H1 (cell line): ENCODE measurements around the gene ADGRG1. TPM values are rescaled to one million over a fixed set of nuclear protein-coding genes. Genes with fewer than 3 reads are reported as not detected.

Experiments used
- CTCF ChIA-PET: fragments of 300-600 bp; sonication (Branson Sonifier 250); formaldehyde crosslinking; loops from one replicate; lab custom pipeline; 2021; ENCODE audit not compliant: partially characterized antibody; lab: Charles Lee
- POLR2A ChIA-PET: fragments of 300-600 bp; sonication (Branson Sonifier 250); formaldehyde crosslinking; loops from one replicate; lab custom pipeline; 2021; ENCODE audit warnings: inconsistent platforms; ENCODE audit not compliant: partially characterized antibody; lab: Charles Lee
- DNase-seq, 2 experiments: peaks; one replicate each; pipeline versions ENCODE4 v3.0.0 to v3.0.0-alpha.2; 2010 to 2022; ENCODE audit warnings: low spot score in 2 of 2, low read depth in 1 of 2, mixed read lengths in 1 of 2
- FAIRE-seq: peaks from 2 replicates; lab custom pipeline; 2011; peaks lifted over from hg19 to GRCh38; lab: Jason Lieb, UNC
- H2AFZ ChIP-seq: 2 replicates; pipeline ENCODE4 v1.8.1; 2012; ENCODE audit warnings: low read length, inconsistent platforms
- H2AK5ac ChIP-seq: 2 replicates; pipeline ENCODE4 v1.6.1; 2013; ENCODE audit warnings: low read depth, low read length
- H2BK120ac ChIP-seq: replicated peaks from 2 replicates; pipeline ENCODE3; 2013; ENCODE audit warnings: low read depth, low read length, inconsistent platforms
- H2BK12ac ChIP-seq: 2 replicates; pipeline ENCODE4 v1.6.1; 2013; ENCODE audit warnings: low read depth, low read length
- H2BK15ac ChIP-seq: 2 replicates; pipeline ENCODE4 v1.6.1; 2013; ENCODE audit warnings: low read length
- H2BK20ac ChIP-seq: 2 replicates; pipeline ENCODE4 v1.6.1; 2013; ENCODE audit warnings: low read length
- H2BK5ac ChIP-seq: 2 replicates; pipeline ENCODE4 v1.6.1; 2013; ENCODE audit warnings: low read depth, low read length
- H3K14ac ChIP-seq: 2 replicates; pipeline ENCODE4 v1.6.1; 2013; ENCODE audit warnings: inconsistent platforms; ENCODE audit not compliant: insufficient read length
- H3K18ac ChIP-seq: 2 replicates; pipeline ENCODE4 v1.6.1; 2013; ENCODE audit warnings: low read length; ENCODE audit errors: extremely low read depth
- H3K23ac ChIP-seq: 2 replicates; pipeline ENCODE4 v1.6.1; 2013; ENCODE audit warnings: inconsistent platforms; ENCODE audit not compliant: insufficient read length
- H3K23me2 ChIP-seq: 2 replicates; pipeline ENCODE4 v1.6.1; 2013; ENCODE audit warnings: low read depth, low read length
- H3K27ac ChIP-seq: 2 replicates; pipeline ENCODE4 v1.6.1; 2011; ENCODE audit warnings: low read depth, low read length, inconsistent platforms
- H3K27me3 ChIP-seq, 4 experiments: replicated peaks in 1 of 4; 1 replicate in 1 of 4; 2 replicates in 3 of 4; pipeline versions ENCODE4 v1.6.1 to v1.8.1; 2011 to 2013; ENCODE audit warnings: low read length in 3 of 4, mild to moderate bottlenecking in 3 of 4, inconsistent platforms in 2 of 4, mixed read lengths in 2 of 4, moderate library complexity in 1 of 4; ENCODE audit not compliant: control insufficient read depth in 3 of 4, insufficient read depth in 3 of 4; ENCODE audit errors: extremely low read depth in 1 of 4
- H3K36me3 ChIP-seq, 4 experiments: 2 replicates each; pipeline versions ENCODE4 v1.6.1 to v1.8.1; 2011 to 2013; ENCODE audit warnings: mild to moderate bottlenecking in 4 of 4, low read length in 3 of 4, moderate library complexity in 2 of 4, control low read depth in 1 of 4, inconsistent platforms in 1 of 4; ENCODE audit not compliant: insufficient read depth in 4 of 4, control insufficient read depth in 2 of 4
- H3K4ac ChIP-seq: replicated peaks from 2 replicates; pipeline ENCODE3; 2013; ENCODE audit warnings: low read length, low read depth, mixed read lengths, inconsistent platforms; ENCODE audit not compliant: insufficient read length
- H3K4me1 ChIP-seq, 4 experiments: replicated peaks in 1 of 4; 1 replicate in 1 of 4; 2 replicates in 3 of 4; pipeline versions ENCODE4 v1.6.1 to v1.8.1; 2011 to 2013; ENCODE audit warnings: low read length in 3 of 4, inconsistent platforms in 2 of 4, mixed read lengths in 1 of 4; ENCODE audit not compliant: insufficient read depth in 4 of 4, control insufficient read depth in 3 of 4
- H3K4me2 ChIP-seq, 2 experiments: 2 replicates each; pipeline versions ENCODE4 v1.6.1 to v1.8.1; 2011 to 2013; ENCODE audit warnings: low read depth in 2 of 2, low read length in 2 of 2, control low read depth in 1 of 2, inconsistent platforms in 1 of 2, mild to moderate bottlenecking in 1 of 2; ENCODE audit not compliant: insufficient read depth in 1 of 2
- H3K4me3 ChIP-seq, 4 experiments: fragments of 200-600, 300-600 bp in 1 of 4; sonication (generic), shearing (Covaris generic), sonication (Bioruptor Twin) in 1 of 4; 2 replicates each; pipeline versions ENCODE4 v1.5.1 to v1.8.1; 2011 to 2016; ENCODE audit warnings: low read length in 4 of 4, low read depth in 3 of 4, control low read depth in 2 of 4, inconsistent platforms in 2 of 4, mild to moderate bottlenecking in 2 of 4, mixed read lengths in 1 of 4, moderate library complexity in 1 of 4; ENCODE audit not compliant: insufficient read depth in 2 of 4; ENCODE audit errors: extremely low read depth in 1 of 4
- H3K56ac ChIP-seq: replicated peaks from 2 replicates; pipeline ENCODE3; 2013; ENCODE audit warnings: low read depth, mild to moderate bottlenecking, mixed read lengths, low read length, inconsistent platforms; ENCODE audit not compliant: insufficient read length
- H3K79me1 ChIP-seq: 2 replicates; pipeline ENCODE4 v1.6.1; 2013; ENCODE audit warnings: low read depth, low read length, control low read depth
- H3K79me2 ChIP-seq, 2 experiments: 2 replicates each; pipeline versions ENCODE4 v1.6.1 to v1.8.1; 2012 to 2013; ENCODE audit warnings: low read length in 2 of 2, mild to moderate bottlenecking in 2 of 2, inconsistent platforms in 1 of 2; ENCODE audit not compliant: insufficient read depth in 2 of 2, control insufficient read depth in 1 of 2
- H3K9ac ChIP-seq, 4 experiments: replicated peaks in 1 of 4; 1 replicate in 1 of 4; 2 replicates in 3 of 4; pipeline versions ENCODE4 v1.6.1 to v1.8.1; 2011 to 2013; ENCODE audit warnings: low read depth in 3 of 4, low read length in 3 of 4, control low read depth in 2 of 4, mild to moderate bottlenecking in 2 of 4, moderate library complexity in 2 of 4, inconsistent platforms in 1 of 4; ENCODE audit errors: extremely low read depth in 1 of 4
- H3K9me3 ChIP-seq, 2 experiments: 2 replicates each; pipeline versions ENCODE4 v1.6.1 to v1.8.1; 2012 to 2013; ENCODE audit warnings: mild to moderate bottlenecking in 2 of 2, moderate library complexity in 2 of 2, control low read depth in 1 of 2, inconsistent platforms in 1 of 2, low read depth in 1 of 2, low read length in 1 of 2, mixed read lengths in 1 of 2; ENCODE audit not compliant: insufficient read depth in 2 of 2
- H4K20me1 ChIP-seq, 2 experiments: replicated peaks in 1 of 2; 2 replicates each; pipeline versions ENCODE3 to v1.8.1; 2011 to 2013; ENCODE audit warnings: inconsistent platforms in 2 of 2, low read length in 2 of 2, mild to moderate bottlenecking in 1 of 2; ENCODE audit not compliant: insufficient read depth in 2 of 2, control insufficient read depth in 1 of 2
- H4K5ac ChIP-seq: 2 replicates; pipeline ENCODE4 v1.6.1; 2013; ENCODE audit warnings: low read length, low read depth, mixed read lengths, inconsistent platforms; ENCODE audit not compliant: insufficient read length
- H4K8ac ChIP-seq: 2 replicates; pipeline ENCODE4 v1.8.0; 2013; ENCODE audit warnings: mild to moderate bottlenecking, moderate library complexity, low read length, inconsistent platforms; ENCODE audit not compliant: insufficient read depth; ENCODE audit errors: extremely low read depth
- H4K91ac ChIP-seq: replicated peaks from 2 replicates; pipeline ENCODE3; 2013; ENCODE audit warnings: low read length, mixed read lengths, inconsistent platforms; ENCODE audit not compliant: insufficient read length
- BCL11A ChIP-seq, 2 experiments: IDR thresholded peaks; one replicate each; pipeline ENCODE4 v1.6.1; 2011; ENCODE audit warnings: low read depth in 2 of 2, low read length in 2 of 2, mild to moderate bottlenecking in 2 of 2
- CEBPB ChIP-seq: IDR thresholded peaks from 2 replicates; pipeline ENCODE4 v1.6.1; 2012; ENCODE audit warnings: low read depth, low read length
- CHD1 ChIP-seq: IDR thresholded peaks from 2 replicates; pipeline ENCODE4 v1.6.1; 2012; ENCODE audit warnings: low read depth, low read length, improper control_type of control experiment
- CTBP2 ChIP-seq: IDR thresholded peaks from 2 replicates; pipeline ENCODE4 v1.7.0; 2011; ENCODE audit warnings: borderline replicate concordance, mild to moderate bottlenecking, moderate library complexity, mixed read lengths, low read length; ENCODE audit not compliant: insufficient read depth, insufficient read length
- EGR1 ChIP-seq: IDR thresholded peaks from 2 replicates; pipeline ENCODE4 v1.6.1; 2011; ENCODE audit warnings: low read depth, low read length, borderline replicate concordance
- EZH2 ChIP-seq: fragments of 200-600 bp; sonication (generic); IDR thresholded peaks from 2 replicates; pipeline ENCODE4 v1.7.1; 2012; ENCODE audit warnings: low read depth, mild to moderate bottlenecking, moderate library complexity, low read length, inconsistent platforms; ENCODE audit not compliant: severe bottlenecking
- HDAC6 ChIP-seq: IDR thresholded peaks from one replicate; pipeline ENCODE4 v1.7.1; 2012; ENCODE audit warnings: low read depth, mild to moderate bottlenecking, inconsistent platforms, low read length, moderate library complexity
- KDM5A ChIP-seq: fragments of 200-600 bp; IDR thresholded peaks from 2 replicates; pipeline ENCODE4 v1.7.1; 2012; ENCODE audit warnings: mild to moderate bottlenecking, low read length, inconsistent platforms, mixed read lengths
- MAX ChIP-seq: IDR thresholded peaks from 2 replicates; pipeline ENCODE4 v1.6.1; 2012; ENCODE audit warnings: inconsistent platforms
- PHF8 ChIP-seq: fragments of 200-600 bp; sonication (generic); conservative IDR thresholded peaks from 2 replicates; pipeline ENCODE4 v1.7.1; 2012; ENCODE audit warnings: low read depth, mild to moderate bottlenecking, inconsistent platforms, low read length, moderate library complexity
- RAD21 ChIP-seq, 2 experiments: IDR thresholded peaks in 1 of 2; conservative IDR thresholded peaks in 1 of 2; 2 replicates each; pipeline ENCODE4 v1.6.1; 2011; ENCODE audit warnings: low read depth in 2 of 2, low read length in 2 of 2, improper control_type of control experiment in 1 of 2, inconsistent platforms in 1 of 2, mild to moderate bottlenecking in 1 of 2, moderate library complexity in 1 of 2
- RNF2 ChIP-seq: fragments of 200-900, 300-1000 bp; sonication (generic); IDR thresholded peaks from 2 replicates; pipeline ENCODE4 v1.7.1; 2016; ENCODE audit warnings: borderline replicate concordance, low read depth, mild to moderate bottlenecking, antibody characterized with exemption, low read length; ENCODE audit not compliant: poor library complexity, severe bottlenecking; ENCODE audit errors: missing control alignments
- RXRA ChIP-seq: IDR thresholded peaks from 2 replicates; pipeline ENCODE4 v1.6.1; 2011; ENCODE audit warnings: low read depth, mild to moderate bottlenecking, low read length, moderate library complexity; ENCODE audit not compliant: insufficient read depth
- WGBS, 2 experiments: shearing (Covaris generic) in 1 of 2; methylation state at CpG; one replicate each; pipeline versions ENCODE4 v1.1.6 to v1.1.7; 2013 to 2015; ENCODE audit warnings: low lambda C conversion rate in 2 of 2, mixed read lengths in 2 of 2, inconsistent platforms in 1 of 2, low coverage in 1 of 2, missing lambda C conversion rate in 1 of 2; ENCODE audit not compliant: insufficient replicate concordance in 2 of 2, insufficient coverage in 1 of 2, insufficient read length in 1 of 2; ENCODE audit errors: extremely low coverage in 1 of 2, missing lambda C conversion rate in 1 of 2; 5-methylcytosine and 5-hydroxymethylcytosine counted together
- polyA plus RNA-seq, 7 experiments: library from polyadenylated mRNA; depleted of rRNA in 3 of 7; stranded (reverse) in 5 of 7; unstranded in 2 of 7; fragments of >200 nt in 5 of 7; fragments of 200-250 nt in 2 of 7; gene quantifications; 1 replicate in 5 of 7; 2 replicates in 1 of 7; 4 replicates in 1 of 7; pipeline versions ENCODE4 v1.2.1 to v1.2.3, GENCODE V29; 2011 to 2013; ENCODE audit warnings: missing spikeins in 2 of 7, mixed read lengths in 2 of 7
- total RNA-seq: library from RNA; stranded (reverse); fragmentation: NEBNext Ultra II Directional; extraction: Animal tissue kit (Norgen Biotek cat#: 25700); gene quantifications from 2 replicates; pipeline ENCODE4 v1.2.1, GENCODE V29; 2021

The ADGRG1 gene
- total and polyA plus RNA-seq, 2 of the 8 experiments (the other 6 are each of a cell fraction or from before 2014, with no cell fraction given), result 1.3 to 2.6 TPM

GRCh38 chr16:57714047-57714446, 85.6 kb downstream of the ADGRG1 start:
- H2BK12ac ChIP-seq, result no peak overlapping the region
- H3K36me3 ChIP-seq, result no peaks in the 10 kb centered on the region
- no peak overlapping the region for H2AFZ ChIP-seq
- no peak overlapping the region for H3K9ac ChIP-seq
- no peak overlapping the region for H3K4ac ChIP-seq
- H3K79me1 ChIP-seq, result no peaks in the 10 kb centered on the region
- no peak overlapping the region for H3K4me2 ChIP-seq
- no peaks in the 10 kb centered on the region for H3K9me3 ChIP-seq
- no peak overlapping the region for H2BK5ac ChIP-seq
- no peaks in the 10 kb centered on the region for H4K20me1 ChIP-seq
- no peaks in the 10 kb centered on the region for H3K27me3 ChIP-seq
- no peak overlapping the region for H4K8ac ChIP-seq
- POLR2A ChIA-PET, result interaction anchor here (2.3 kb wide), 1 partner anchor 10 kb away, joined by 6 read pairs; no protein-coding TSS in a partner anchor
- no peak overlapping the region for H3K4me3 ChIP-seq
- H2BK120ac ChIP-seq, result no peak overlapping the region
- no peaks in the 10 kb centered on the region for H3K4me1 ChIP-seq
- WGBS, 2 experiments, result 86% methylated on average over 6 of the region's 6 CpGs; no CpG with 5 or more reads in 1 of the 2 experiments
- no peak overlapping the region for H4K5ac ChIP-seq
- CTCF ChIA-PET, result interaction anchor here (0.6 to 4.2 kb wide), 6 partner anchors 9 to 237 kb away, joined by 3 to 15 read pairs (median 7); partner anchors contain the start of gene ADGRG3
- H2BK20ac ChIP-seq, result no peak overlapping the region
- H3K23me2 ChIP-seq, result no peaks in the 10 kb centered on the region
- H2BK15ac ChIP-seq, result no peak overlapping the region
- no peak for DNase-seq
- no peak overlapping the region for H3K27ac ChIP-seq
- FAIRE-seq, result no peak
- H3K56ac ChIP-seq, result no peak overlapping the region
- no peaks in the 10 kb centered on the region for H3K79me2 ChIP-seq
- H4K91ac ChIP-seq, result no peak overlapping the region
- H3K14ac ChIP-seq, result no peak overlapping the region
- H3K23ac ChIP-seq, result no peak overlapping the region
- no peak overlapping the region for H2AK5ac ChIP-seq
- no peak overlapping the region for H3K18ac ChIP-seq
- TF ChIP-seq EZH2 (no peak), RNF2 (no peak), PHF8 (no peak), BCL11A (IDR thresholded peaks at IDR 0.05; ENCODE audit: low read depth in 2 of 2, low read length in 2 of 2) (no peak), MAX (no peak), CHD1 (no peak), HDAC6 (no peak), EGR1 (no peak), CTBP2 (no peak), CEBPB (no peak), KDM5A (no peak), RAD21 (IDR thresholded peaks at IDR 0.05 in 1 of 2, conservative IDR thresholded peaks at IDR 0.05 in 1 of 2; ENCODE audit: low read depth in 2 of 2, low read length in 2 of 2) (no peak), RXRA (no peak)
